MM.1S (cell line): ENCODE results near the gene PRR36.

Experiments
- DNase-seq: peaks from one replicate; pipeline ENCODE4 v3.0.0-alpha.2; 2015
- H2AFZ ChIP-seq: fragments of 300-600 bp; sonication (generic); 2 replicates; pipeline ENCODE4 v1.6.0; 2016; ENCODE audit warnings: antibody characterized with exemption, low read length
- H3F3A ChIP-seq: fragments of 300-600 bp; sonication (generic); 2 replicates; pipeline ENCODE4 v1.6.1; 2016; ENCODE audit warnings: mild to moderate bottlenecking, antibody characterized with exemption, low read length, moderate library complexity, mixed read lengths; ENCODE audit not compliant: insufficient read depth
- H3K27ac ChIP-seq: fragments of 300-600 bp; sonication (generic); 2 replicates; pipeline ENCODE4 v1.5.1; 2016; ENCODE audit warnings: mild to moderate bottlenecking, low read length
- H3K27me3 ChIP-seq: fragments of 300-600 bp; sonication (generic); replicated peaks from 2 replicates; pipeline ENCODE4 v1.6.0; 2016; ENCODE audit warnings: low read length; ENCODE audit not compliant: insufficient read depth
- H3K36me3 ChIP-seq: fragments of 300-600 bp; sonication (generic); replicated peaks from 2 replicates; pipeline ENCODE4 v1.6.1; 2016; ENCODE audit warnings: mild to moderate bottlenecking, low read length, mixed read lengths; ENCODE audit not compliant: insufficient read depth
- H3K4me1 ChIP-seq: fragments of 300-600 bp; sonication (generic); 2 replicates; pipeline ENCODE4 v1.6.1; 2016; ENCODE audit warnings: low read length, mixed read lengths
- H3K4me2 ChIP-seq: fragments of 300-600 bp; sonication (generic); 2 replicates; pipeline ENCODE4 v1.6.0; 2016; ENCODE audit warnings: low read depth, low read length
- H3K4me3 ChIP-seq: fragments of 300-600 bp; sonication (generic); 2 replicates; pipeline ENCODE4 v1.5.1; 2016; ENCODE audit warnings: low read length, mixed read lengths
- H3K79me2 ChIP-seq: fragments of 300-600 bp; sonication (generic); 2 replicates; pipeline ENCODE4 v1.6.1; 2016; ENCODE audit warnings: mixed run types, low read length, mixed read lengths
- H3K9ac ChIP-seq: fragments of 300-600 bp; sonication (generic); 2 replicates; pipeline ENCODE4 v1.6.1; 2016; ENCODE audit warnings: low read length, mixed read lengths
- H3K9me2 ChIP-seq: fragments of 300-600 bp; sonication (generic); replicated peaks from 2 replicates; pipeline ENCODE4 v1.6.1; 2016; ENCODE audit warnings: mild to moderate bottlenecking, low read length, mixed read lengths; ENCODE audit not compliant: insufficient read depth
- H3K9me3 ChIP-seq: fragments of 300-600 bp; sonication (generic); replicated peaks from 2 replicates; pipeline ENCODE4 v1.6.1; 2016; ENCODE audit warnings: mild to moderate bottlenecking, low read length, mixed read lengths; ENCODE audit not compliant: insufficient read depth
- H4K20me1 ChIP-seq: fragments of 300-600 bp; sonication (generic); 2 replicates; pipeline ENCODE4 v1.6.1; 2016; ENCODE audit warnings: mild to moderate bottlenecking, low read length, moderate library complexity, mixed read lengths; ENCODE audit not compliant: insufficient read depth
- CTCF ChIP-seq: fragments of 300-600 bp; sonication (generic); IDR thresholded peaks from 2 replicates; pipeline ENCODE4 v1.5.1; 2016; ENCODE audit warnings: antibody characterized with exemption, low read length, mixed read lengths
- EZH2 ChIP-seq: fragments of 300-600 bp; sonication (generic); optimal IDR thresholded peaks from 2 replicates; pipeline ENCODE3; 2017; ENCODE audit warnings: low read depth, mild to moderate bottlenecking, antibody characterized with exemption, low read length, mixed read lengths
- EZH2phosphoT487 ChIP-seq: fragments of 300-600 bp; sonication (generic); IDR thresholded peaks from 2 replicates; pipeline ENCODE4 v1.6.1; 2018; ENCODE audit warnings: antibody characterized with exemption, low read length

Gene PRR36

DNA sequence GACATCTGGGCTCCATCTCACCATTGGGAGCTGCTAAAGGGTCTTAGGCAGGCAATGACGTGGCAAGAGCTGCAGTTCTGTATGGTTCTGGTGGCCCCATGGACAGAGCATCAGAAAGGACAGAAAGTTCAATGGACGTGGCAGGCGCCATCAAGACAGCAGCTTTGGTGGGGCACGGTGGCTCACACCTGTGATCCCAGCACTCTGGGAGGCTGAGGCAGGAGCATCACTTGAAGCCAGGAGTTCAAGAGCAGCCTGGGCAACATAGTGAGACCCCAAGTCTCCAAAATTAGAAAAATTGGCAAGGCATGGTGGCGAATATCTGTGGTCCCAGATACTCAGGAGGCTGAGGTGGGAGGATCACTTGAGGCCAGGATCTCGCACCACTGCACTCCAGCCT, 34.7 kb downstream of the PRR36 start:
- no peaks in the 10 kb centered on the region for H3K9me3 ChIP-seq
- H3K4me1 ChIP-seq, result no peaks in the 10 kb centered on the region
- DNase-seq, result no peak
- no peak overlapping the region for H3K4me3 ChIP-seq
- H3K79me2 ChIP-seq, result no peaks in the 10 kb centered on the region
- no peaks in the 10 kb centered on the region for H3K27me3 ChIP-seq
- no peaks in the 10 kb centered on the region for H4K20me1 ChIP-seq
- no peak overlapping the region for H3K4me2 ChIP-seq
- no peaks in the 10 kb centered on the region for H3K36me3 ChIP-seq
- no peak overlapping the region for H3K27ac ChIP-seq
- H3K9ac ChIP-seq, result no peak overlapping the region
- TF ChIP-seq CTCF (no peak), EZH2 (no peak), EZH2phosphoT487 (no peak)
- no peak overlapping the region for H2AFZ ChIP-seq
- H3K9me2 ChIP-seq, result no peaks in the 10 kb centered on the region
- no peaks in the 10 kb centered on the region for H3F3A ChIP-seq

GRCh38 chr19:7833225-7834099, 40.7 kb downstream of the PRR36 start:
- Histone ChIP-seq H2AFZ (no peak overlapping the region), H3K4me3 (no peak overlapping the region), H3K36me3 (no peaks in the 10 kb centered on the region), H3K79me2 (no peaks in the 10 kb centered on the region), H3F3A (no peaks in the 10 kb centered on the region), H3K9ac (no peak overlapping the region), H3K4me2 (no peak overlapping the region), H3K27ac (no peak overlapping the region), H3K27me3 (peaks cover 4% of the 10 kb centered on the region; the same call in 1 of the 2 replicates), H3K9me2 (no peaks in the 10 kb centered on the region), H3K9me3 (no peaks in the 10 kb centered on the region), H4K20me1 (no peaks in the 10 kb centered on the region), H3K4me1 (no peaks in the 10 kb centered on the region)
- DNase-seq, result no peak
- no peak for TF ChIP-seq CTCF
- no peak for TF ChIP-seq EZH2phosphoT487
- TF ChIP-seq EZH2, result no peak

- H3K27me3 ChIP-seq, result peaks cover 11% of the 10 kb centered on the region
- no peaks in the 10 kb centered on the region for H3K79me2 ChIP-seq
- H3K4me3 ChIP-seq, result no peak overlapping the region
- H3K9me2 ChIP-seq, result no peaks in the 10 kb centered on the region
- no peaks in the 10 kb centered on the region for H3F3A ChIP-seq
- H3K27ac ChIP-seq, result no peak overlapping the region
- no peaks in the 10 kb centered on the region for H4K20me1 ChIP-seq
- DNase-seq, result no peak
- H3K4me2 ChIP-seq, result no peak overlapping the region
- H3K36me3 ChIP-seq, result no peaks in the 10 kb centered on the region
- no peak for TF ChIP-seq CTCF
- no peak for TF ChIP-seq EZH2phosphoT487
- no peak for TF ChIP-seq EZH2
- no peak overlapping the region for H2AFZ ChIP-seq
- H3K9ac ChIP-seq, result no peak overlapping the region
- no peaks in the 10 kb centered on the region for H3K9me3 ChIP-seq
- H3K4me1 ChIP-seq, result no peaks in the 10 kb centered on the region
These were observed 41.4 kb downstream of the PRR36 start for GRCh38 chr19:7832781-7833180.
